ENCODE measurements around the gene CBLB. TPM values are rescaled to one million over a fixed set of nuclear protein-coding genes. Genes with fewer than 3 reads are reported as not detected.
A peak's percentile ranks its signal among the peaks of the same experiment; 100 is the strongest.

CBLB gene
- total RNA-seq, 1 experiment from 2014 or later: 19.7 TPM

GRCh38 chr3:105826778-105827634 is 41.8 kb downstream of the CBLB start:
- POLR2A ChIA-PET: no interaction called here
- Mint-ChIP-seq H3K4me1 (ENCODE audit: insufficient read depth, unreplicated experiment) (peaks cover 33% of the 10 kb centered on the region), H3K27me3 (ENCODE audit: insufficient read depth, unreplicated experiment) (no peaks in the 10 kb centered on the region), H3K27ac (ENCODE audit: low read depth, unreplicated experiment) (no peak overlapping the region), H3K4me3 (ENCODE audit: unreplicated experiment) (no peak overlapping the region), H3K36me3 (ENCODE audit: insufficient read depth, unreplicated experiment) (peaks cover 17% of the 10 kb centered on the region), H3K9me3 (ENCODE audit: unreplicated experiment) (no peaks in the 10 kb centered on the region)
- DNase-seq (ENCODE audit: unreplicated experiment): peak; percentile 46
- BruUV-seq (replicated peaks): no TSS peak
- CTCF ChIA-PET: interaction anchor here (0.6 to 1.4 kb wide), 3 partner anchors 13 to 194 kb away, joined by 3 to 7 read pairs (median 3); no protein-coding TSS in a partner anchor
- TF ChIP-seq CTCF (IDR thresholded peaks at IDR 0.05; ENCODE audit: unreplicated experiment): no peak
- intact Hi-C loops (cut with micrococcal nuclease): no loop called here

GRCh38 chr3:105824129-105824528 is 44.7 kb downstream of the CBLB start:
- no peak for DNase-seq (ENCODE audit: unreplicated experiment)
- Mint-ChIP-seq H3K9me3 (ENCODE audit: unreplicated experiment) (no peaks in the 10 kb centered on the region), H3K27ac (ENCODE audit: low read depth, unreplicated experiment) (peak overlapping the region; percentile 73), H3K4me3 (ENCODE audit: unreplicated experiment) (no peak overlapping the region), H3K36me3 (ENCODE audit: insufficient read depth, unreplicated experiment) (peaks cover 23% of the 10 kb centered on the region), H3K4me1 (ENCODE audit: insufficient read depth, unreplicated experiment) (peaks cover 33% of the 10 kb centered on the region), H3K27me3 (ENCODE audit: insufficient read depth, unreplicated experiment) (no peaks in the 10 kb centered on the region)
- no TSS peak for BruUV-seq (replicated peaks)
- POLR2A ChIA-PET: interaction anchor here (0.9 to 2.1 kb wide), 7 partner anchors 10 to 786 kb away, joined by 3 to 9 read pairs (median 7); partner anchors contain the start of gene CBLB
- intact Hi-C loops (cut with micrococcal nuclease): no loop called here
- TF ChIP-seq CTCF (IDR thresholded peaks at IDR 0.05; ENCODE audit: unreplicated experiment): no peak
- CTCF ChIA-PET: interaction anchor here (0.6 to 1.0 kb wide), 5 partner anchors 15 to 1052 kb away, joined by 3 read pairs; no protein-coding TSS in a partner anchor

GRCh38 chr3:105823149-105823867 is 45.5 kb downstream of the CBLB start:
- Mint-ChIP-seq H3K27ac (ENCODE audit: low read depth, unreplicated experiment) (peak overlapping the region; percentile 73), H3K36me3 (ENCODE audit: insufficient read depth, unreplicated experiment) (peaks cover 23% of the 10 kb centered on the region), H3K4me1 (ENCODE audit: insufficient read depth, unreplicated experiment) (peaks cover 33% of the 10 kb centered on the region), H3K4me3 (ENCODE audit: unreplicated experiment) (no peak overlapping the region), H3K9me3 (ENCODE audit: unreplicated experiment) (no peaks in the 10 kb centered on the region), H3K27me3 (ENCODE audit: insufficient read depth, unreplicated experiment) (no peaks in the 10 kb centered on the region)
- ChIA-PET POLR2A (interaction anchor here (0.6 to 2.1 kb wide), 11 partner anchors 11 to 786 kb away, joined by 3 to 9 read pairs (median 4); partner anchors contain the start of gene CBLB), CTCF (interaction anchor here (0.5 to 1.0 kb wide), 6 partner anchors 12 to 999 kb away, joined by 3 read pairs; no protein-coding TSS in a partner anchor)
- intact Hi-C loops (cut with micrococcal nuclease): no loop called here
- peak; percentile 82 for DNase-seq (ENCODE audit: unreplicated experiment)
- no TSS peak for BruUV-seq (replicated peaks)
- TF ChIP-seq CTCF (IDR thresholded peaks at IDR 0.05; ENCODE audit: unreplicated experiment): no peak
